Heart right ventricle (tissue), 16 donors: Measurements from ENCODE around the gene PCDHA9. TPM values are rescaled to one million over a fixed set of nuclear protein-coding genes. Genes with fewer than 3 reads are reported as not detected.
A peak's percentile ranks its signal among the peaks of the same experiment; 100 is the strongest.
"Not testable (repeated sequence)": the region's sequence is repeated elsewhere in the genome, so short reads cannot be mapped to it uniquely, and the experiment has no call there.

ENCODE experiments used
- ATAC-seq, 8 donors: fragments of 200-7000 bp; cut with Tn5 transposase; one replicate each; pipeline ENCODE4 v1.9.1; 2020; ENCODE audit warnings: mild to moderate bottlenecking in 8 of 8, moderate library complexity in 8 of 8, moderate number of reproducible peaks in 1 of 8
- DNase-seq, 2 donors: peaks; one replicate each; pipeline ENCODE4 v3.0.0-alpha.2; 2020
- H3K27ac ChIP-seq, 10 donors: fragments of 200-600 bp; sonication (generic) in 2 of 10; one replicate each; pipeline versions ENCODE4 v1.5.0 to v1.8.0; 2020 to 2022; ENCODE audit warnings: mild to moderate bottlenecking in 3 of 10
- H3K27me3 ChIP-seq, 7 donors: fragments of 200-600 bp; one replicate each; pipeline ENCODE4 v1.8.0; 2021 to 2022; ENCODE audit warnings: mild to moderate bottlenecking in 2 of 7
- H3K36me3 ChIP-seq, 9 donors: fragments of 200-600 bp; sonication (generic) in 1 of 9; one replicate each; pipeline versions ENCODE4 v1.5.0 to v1.8.0; 2020 to 2022; ENCODE audit warnings: mild to moderate bottlenecking in 2 of 9
- H3K4me1 ChIP-seq, 9 donors: fragments of 200-600 bp; sonication (generic) in 1 of 9; one replicate each; pipeline versions ENCODE4 v1.5.0 to v1.8.0; 2020 to 2022; ENCODE audit warnings: mild to moderate bottlenecking in 4 of 9
- H3K4me3 ChIP-seq, 10 donors: fragments of 200-600 bp; sonication (generic) in 2 of 10; one replicate each; pipeline versions ENCODE4 v1.5.0 to v1.8.0; 2020 to 2022; ENCODE audit warnings: mild to moderate bottlenecking in 7 of 10, moderate library complexity in 2 of 10
- H3K9me3 ChIP-seq, 11 donors: fragments of 200-600 bp in 10 of 11; sonication (generic) in 2 of 11; one replicate each; pipeline versions ENCODE4 v1.5.0 to v1.8.0; 2013 to 2022; ENCODE audit warnings: mild to moderate bottlenecking in 2 of 11, control low read depth in 1 of 11, moderate library complexity in 1 of 11
- WGBS, 2 donors: extraction: QIAGEN DNeasy Blood & Tissue Kit; methylation state at CpG; one replicate each; pipeline ENCODE4 v1.1.7; 2013; ENCODE audit warnings: inconsistent platforms in 1 of 2; 5-methylcytosine and 5-hydroxymethylcytosine counted together
- intact Hi-C, 10 donors: fragments of 100-400 bp; cut with DNase I; formaldehyde crosslinking; loops; one replicate each; pipeline versions ENCODE4 v1.11.1 to v1.14.2; 2022
- polyA plus RNA-seq, 2 donors: library from polyadenylated mRNA; stranded (reverse); fragments of 200-250 nt; gene quantifications; one replicate each; pipeline ENCODE4 v1.2.3, GENCODE V29; 2013
- total RNA-seq, 10 donors: library from RNA; stranded (reverse); fragmentation: NEBNext Ultra II Directional in 3 of 10; extraction: Animal tissue kit (Norgen Biotek cat#: 25700) in 3 of 10; gene quantifications; one replicate each; pipeline versions ENCODE4 v1.2.1 to v1.2.4, GENCODE V29; 2021 to 2023
- TF ChIP-seq, protein P1 (sequence below), 9 donors: fragments of 200-600 bp; sonication (generic) in 2 of 9; IDR thresholded peaks; one replicate each; pipeline versions ENCODE4 v1.5.0 to v1.8.0; 2021 to 2022; ENCODE audit warnings: antibody characterized with exemption in 9 of 9, mild to moderate bottlenecking in 5 of 9, moderate library complexity in 1 of 9
- donor health status: Arrhythmogenic right ventricular cardiomyopathy.
- donor health status: ischemic (EF 13 %, LVEDD 7.1; RV severe dilation, severe dysfunction).
- donor health status: healthy with polysubstance abuse.
- donor health status: DM: no; HTN: yes; CAD: no.
- donor health status: DM: no; HTN: no; CAD: no.
- donor health status: ischemic (EF 25% LVEDD 6.9; RV normal size, moderate dysfunction).
- donor health status: ischemic (EF 25% LVEDD 5.7; RV mildly dilated, moderate dysfunction).
- donor health status: healthy.
- donor health status: DM: yes; HTN: yes; CAD: no.
- donor health status: Ischemic cardiomyopathy.
- donor health status: ischemic (EF 35%, LVEDD 5.7; RV mildly dilated, moderate dysfunction).
- donor health status: nonischemic (EF 11% LVEDD 7.7; RV severe dilation, severe dysfunction).
- donor health status: DM: yes; HTN: yes; CAD: no.
- donor health status: PGD.
- donor health status: ischemic (EF 29% LVEDD 5.4; RV normal size, mild dysfunction).
- donor health status: nonischemic (EF 23%, LVEDD 6.1; RV moderate dilation, normal function).

PCDHA9 gene
- total and polyA plus RNA-seq, 12 donors: 0.05 to 0.15 (median 0.07) TPM; not detected in 8

DNA sequence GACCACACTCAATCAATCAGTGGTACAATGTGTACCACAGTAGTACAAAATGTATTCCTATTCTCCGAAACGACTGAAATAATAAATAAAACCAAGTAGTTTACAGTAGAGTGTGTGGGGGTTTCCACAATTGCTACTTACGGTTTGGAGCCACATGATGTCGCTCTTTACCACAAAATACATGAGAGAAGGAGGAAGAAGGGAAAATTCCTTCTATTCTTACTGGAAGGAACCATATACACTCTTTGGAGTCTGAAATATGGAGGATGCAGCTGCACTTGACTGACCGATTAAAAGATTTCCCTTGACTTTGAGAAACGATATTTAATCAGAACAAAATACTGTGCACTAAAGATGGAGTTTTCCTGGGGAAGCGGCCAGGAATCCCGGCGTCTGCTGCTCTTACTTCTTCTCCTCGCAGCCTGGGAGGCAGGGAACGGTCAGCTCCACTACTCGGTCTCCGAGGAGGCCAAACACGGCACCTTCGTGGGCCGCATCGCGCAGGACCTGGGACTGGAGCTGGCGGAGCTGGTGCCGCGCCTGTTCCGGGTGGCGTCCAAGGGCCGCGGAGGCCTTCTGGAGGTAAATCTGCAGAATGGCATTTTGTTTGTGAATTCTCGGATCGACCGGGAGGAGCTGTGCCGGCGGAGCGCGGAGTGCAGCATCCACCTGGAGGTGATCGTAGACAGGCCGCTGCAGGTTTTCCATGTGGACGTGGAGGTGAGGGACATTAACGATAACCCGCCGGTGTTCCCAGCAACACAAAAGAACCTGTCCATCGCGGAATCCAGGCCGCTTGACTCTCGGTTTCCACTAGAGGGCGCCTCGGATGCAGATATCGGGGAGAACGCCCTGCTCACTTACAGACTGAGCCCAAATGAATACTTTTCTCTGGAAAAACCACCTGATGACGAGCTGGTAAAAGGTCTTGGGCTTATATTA lies 41.1 kb upstream of the PCDHA9 start, which contains the start of gene PCDHA4:
Gene PCDHA4 (plus strand): TSS at position 235 of the 942 bp plus-strand sequence.
- Histone ChIP-seq H3K9me3 (peaks cover 0 to 80% (median 20%) of the 10 kb centered on the region in 11 donors), H3K4me1 (no peaks in the 10 kb centered on the region), H3K4me3 (peak within 1 kb of the TSS in 9 of 10 donors; percentile 15 to 52 (median 37)), H3K27me3 (peaks cover 0 to 57% (median 18%) of the 10 kb centered on the region in 7 donors), H3K36me3 (no peaks in the 10 kb centered on the region), H3K27ac (no peak within 1 kb of the TSS)
- 13 to 14% methylated on average over 34 to 37 of the region's 47 CpGs for WGBS, 2 donors
- ATAC-seq (peak in 3 of 8 donors; percentile 38 to 57 (median 39)), DNase-seq (no peak)
- intact Hi-C loops: no loop called here
- TF ChIP-seq, protein P1, sequence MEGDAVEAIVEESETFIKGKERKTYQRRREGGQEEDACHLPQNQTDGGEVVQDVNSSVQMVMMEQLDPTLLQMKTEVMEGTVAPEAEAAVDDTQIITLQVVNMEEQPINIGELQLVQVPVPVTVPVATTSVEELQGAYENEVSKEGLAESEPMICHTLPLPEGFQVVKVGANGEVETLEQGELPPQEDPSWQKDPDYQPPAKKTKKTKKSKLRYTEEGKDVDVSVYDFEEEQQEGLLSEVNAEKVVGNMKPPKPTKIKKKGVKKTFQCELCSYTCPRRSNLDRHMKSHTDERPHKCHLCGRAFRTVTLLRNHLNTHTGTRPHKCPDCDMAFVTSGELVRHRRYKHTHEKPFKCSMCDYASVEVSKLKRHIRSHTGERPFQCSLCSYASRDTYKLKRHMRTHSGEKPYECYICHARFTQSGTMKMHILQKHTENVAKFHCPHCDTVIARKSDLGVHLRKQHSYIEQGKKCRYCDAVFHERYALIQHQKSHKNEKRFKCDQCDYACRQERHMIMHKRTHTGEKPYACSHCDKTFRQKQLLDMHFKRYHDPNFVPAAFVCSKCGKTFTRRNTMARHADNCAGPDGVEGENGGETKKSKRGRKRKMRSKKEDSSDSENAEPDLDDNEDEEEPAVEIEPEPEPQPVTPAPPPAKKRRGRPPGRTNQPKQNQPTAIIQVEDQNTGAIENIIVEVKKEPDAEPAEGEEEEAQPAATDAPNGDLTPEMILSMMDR (IDR thresholded peaks at IDR 0.05): peak in 8 of 9 donors; percentile 6 to 54 (median 27)

DNA sequence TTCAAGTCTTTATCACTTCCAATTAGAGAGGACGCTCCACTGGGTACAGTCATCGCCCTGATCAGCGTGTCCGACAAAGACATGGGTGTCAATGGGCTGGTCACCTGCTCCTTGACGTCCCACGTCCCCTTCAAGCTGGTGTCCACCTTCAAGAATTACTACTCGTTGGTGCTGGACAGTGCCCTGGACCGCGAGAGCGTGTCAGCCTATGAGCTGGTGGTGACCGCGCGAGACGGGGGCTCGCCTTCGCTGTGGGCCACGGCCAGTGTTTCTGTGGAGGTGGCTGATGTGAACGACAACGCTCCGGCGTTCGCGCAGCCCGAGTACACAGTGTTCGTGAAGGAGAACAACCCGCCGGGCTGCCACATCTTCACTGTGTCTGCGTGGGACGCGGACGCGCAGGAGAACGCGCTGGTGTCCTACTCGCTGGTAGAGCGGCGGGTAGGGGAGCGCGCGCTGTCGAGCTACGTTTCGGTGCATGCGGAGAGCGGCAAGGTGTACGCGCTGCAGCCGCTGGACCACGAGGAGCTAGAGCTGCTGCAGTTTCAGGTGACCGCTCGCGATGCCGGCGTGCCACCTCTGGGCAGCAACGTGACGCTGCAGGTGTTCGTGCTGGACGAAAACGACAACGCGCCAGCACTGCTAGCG lies 39.8 kb upstream of the PCDHA9 start:
- H3K4me1 ChIP-seq, ATAC-seq, DNase-seq, H3K36me3 ChIP-seq, H3K4me3 ChIP-seq, H3K27ac ChIP-seq, intact Hi-C loops: not testable (repeated sequence)
- WGBS, 2 donors: 50 to 54% methylated on average over 62 of the region's 62 CpGs
- Histone ChIP-seq H3K27me3 (peaks cover 0 to 44% (median 8%) of the 10 kb centered on the region in 7 donors), H3K9me3 (peaks cover 0 to 78% (median 10%) of the 10 kb centered on the region in 11 donors)

DNA sequence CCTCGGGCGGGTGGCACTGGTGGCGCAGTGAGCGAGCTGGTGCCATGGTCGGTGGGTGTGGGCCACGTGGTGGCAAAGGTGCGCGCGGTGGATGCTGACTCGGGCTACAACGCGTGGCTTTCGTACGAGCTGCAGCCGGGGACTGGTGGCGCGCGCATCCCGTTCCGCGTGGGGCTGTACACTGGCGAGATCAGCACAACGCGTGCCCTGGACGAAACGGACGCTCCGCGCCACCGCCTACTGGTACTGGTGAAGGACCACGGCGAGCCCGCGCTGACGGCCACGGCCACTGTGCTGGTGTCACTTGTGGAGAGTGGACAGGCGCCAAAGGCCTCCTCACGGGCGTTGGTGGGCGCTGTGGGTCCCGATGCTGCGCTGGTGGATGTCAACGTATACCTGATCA lies 39.3 kb upstream of the PCDHA9 start:
- Histone ChIP-seq H3K4me3 (no peak overlapping the region), H3K9me3 (peaks cover 0 to 77% (median 10%) of the 10 kb centered on the region in 11 donors), H3K4me1 (no peaks in the 10 kb centered on the region), H3K27me3 (peaks cover 0 to 42% (median 7%) of the 10 kb centered on the region in 7 donors), H3K27ac (no peak overlapping the region), H3K36me3 (no peaks in the 10 kb centered on the region)
- TF ChIP-seq, protein P1 (IDR thresholded peaks at IDR 0.05): no peak
- WGBS, 2 donors: 56 to 62% methylated on average over 43 of the region's 43 CpGs
- peak in 1 of 8 donors; percentile 50 for ATAC-seq
- DNase-seq: no peak
- intact Hi-C loops: no loop called here

DNA sequence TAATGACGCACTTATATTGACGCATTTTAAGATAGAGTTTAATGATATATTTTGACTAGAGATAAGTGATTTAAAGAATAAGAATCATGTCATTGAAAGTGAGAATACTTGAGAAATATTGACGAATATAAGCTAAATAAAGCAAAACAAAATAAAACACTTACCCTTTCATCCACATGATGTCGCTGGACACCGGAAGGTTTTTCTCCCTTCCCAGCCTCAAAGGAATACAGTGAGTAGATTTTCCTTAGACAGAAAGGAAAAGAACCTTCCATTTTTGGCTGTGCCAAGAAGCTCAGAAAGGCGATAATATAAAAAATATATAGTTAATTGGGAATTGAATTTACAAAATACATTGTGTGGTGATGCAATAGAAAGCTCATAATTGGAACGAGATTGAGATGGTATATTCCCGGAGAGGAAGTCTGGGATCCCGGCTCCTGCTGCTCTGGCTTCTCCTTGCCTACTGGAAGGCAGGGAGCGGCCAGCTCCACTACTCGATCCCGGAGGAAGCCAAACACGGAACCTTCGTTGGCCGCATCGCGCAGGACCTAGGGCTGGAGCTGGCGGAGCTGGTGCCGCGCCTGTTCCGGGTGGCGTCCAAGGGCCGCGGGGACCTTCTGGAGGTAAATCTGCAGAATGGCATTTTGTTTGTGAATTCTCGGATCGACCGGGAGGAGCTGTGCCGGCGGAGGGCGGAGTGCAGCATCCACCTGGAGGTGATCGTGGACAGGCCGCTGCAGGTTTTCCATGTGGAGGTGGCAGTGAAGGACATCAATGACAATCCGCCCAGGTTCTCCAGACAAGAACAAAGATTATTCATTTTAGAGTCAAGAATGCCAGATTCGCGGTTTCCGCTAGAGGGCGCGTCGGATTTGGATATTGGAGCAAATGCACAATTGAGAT lies 26.6 kb upstream of the PCDHA9 start, which contains the start of gene PCDHA5:
Gene PCDHA5 (plus strand): TSS at position 239 of the 906 bp plus-strand sequence.
- DNase-seq (no peak), ATAC-seq (no peak)
- TF ChIP-seq, protein P1 (IDR thresholded peaks at IDR 0.05): peak in 6 of 9 donors; percentile 32 to 51 (median 38)
- H3K27me3 ChIP-seq: peaks cover 0 to 73% (median 36%) of the 10 kb centered on the region in 7 donors
- WGBS, 2 donors: 21 to 23% methylated on average over 39 of the region's 39 CpGs
- H3K4me3 ChIP-seq: peak within 1 kb of the TSS in 1 of 10 donors; percentile 15
- H3K36me3 ChIP-seq: no peaks in the 10 kb centered on the region
- intact Hi-C loops: no loop called here
- H3K9me3 ChIP-seq: peaks cover 0 to 61% (median 7%) of the 10 kb centered on the region in 11 donors
- no peak within 1 kb of the TSS for H3K27ac ChIP-seq
- H3K4me1 ChIP-seq: no peaks in the 10 kb centered on the region
